AG04450 (cell line): ENCODE measurements around the gene CARD6. TPM values are rescaled to one million over a fixed set of nuclear protein-coding genes. Genes with fewer than 3 reads are reported as not detected.

Experiments
- CTCF ChIA-PET: fragments of 300-600, 350-600 bp; formaldehyde crosslinking; extraction: SDS; loops from one replicate; lab custom pipeline; 2022; ENCODE audit warnings: antibody characterized with exemption, inconsistent platforms; lab: Charles Lee
- POLR2A ChIA-PET: fragments of 350-600 bp; formaldehyde crosslinking; extraction: SDS; loops from one replicate; lab custom pipeline; 2021; ENCODE audit warnings: antibody characterized with exemption, inconsistent platforms; lab: Yijun Ruan, JAX
- DNase-seq: peaks from one replicate; pipeline ENCODE4 v3.0.0-alpha.2; 2011; ENCODE audit warnings: low read depth, low spot score
- H3K27ac ChIP-seq: one replicate; pipeline ENCODE4 v1.5.1; 2012; ENCODE audit warnings: low read depth, low read length, control low read depth
- H3K27me3 ChIP-seq: one replicate; pipeline ENCODE4 v1.6.0; 2012; ENCODE audit warnings: low read length; ENCODE audit not compliant: control insufficient read depth, insufficient read depth
- H3K4me3 ChIP-seq: 2 replicates; pipeline ENCODE4 v1.5.1; 2011; ENCODE audit warnings: mild to moderate bottlenecking, low read depth, low read length, control low read depth
- H3K9me3 ChIP-seq: 2 replicates; pipeline ENCODE4 v1.5.1; 2012; ENCODE audit warnings: low read length; ENCODE audit not compliant: control insufficient read depth, insufficient read depth
- CTCF ChIP-seq: IDR thresholded peaks from 2 replicates; pipeline ENCODE4 v1.5.1; 2011; ENCODE audit warnings: low read depth, low read length, control low read depth, inconsistent platforms
- polyA plus RNA-seq: library from polyadenylated mRNA; depleted of rRNA; stranded (reverse); fragments of >200 nt; gene quantifications from 2 replicates; pipeline ENCODE4 v1.2.3, GENCODE V29; 2011

The CARD6 gene
- polyA plus RNA-seq, 1 experiment, result 4.2 TPM

GRCh38 chr5:40833712-40834229, 7.4 kb upstream of the CARD6 start:
- Histone ChIP-seq H3K9me3 (no peaks in the 10 kb centered on the region; the same call in 1 of the 2 replicates), H3K4me3 (peak overlapping the region; percentile 98), H3K27me3 (no peaks in the 10 kb centered on the region), H3K27ac (no peak overlapping the region)
- ChIA-PET CTCF (interaction anchor here (1.0 to 1.6 kb wide), 2 partner anchors 35 kb away, joined by 5 read pairs; partner anchors contain the start of gene PRKAA1), POLR2A (interaction anchor here (1.5 kb wide), 1 partner anchor 10 kb away, joined by 5 read pairs; no protein-coding TSS in a partner anchor)
- no peak for TF ChIP-seq CTCF
- DNase-seq, result no peak

GRCh38 chr5:40834391-40834848, 6.7 kb upstream of the CARD6 start:
- Histone ChIP-seq H3K27me3 (no peaks in the 10 kb centered on the region), H3K4me3 (peak overlapping the region; percentile 98), H3K9me3 (no peaks in the 10 kb centered on the region; the same call in 1 of the 2 replicates), H3K27ac (peak overlapping the region; percentile 80)
- no peak for TF ChIP-seq CTCF
- ChIA-PET CTCF (interaction anchor here (1.0 kb wide), 1 partner anchor 35 kb away, joined by 5 read pairs; no protein-coding TSS in a partner anchor), POLR2A (interaction anchor here (1.0 to 2.0 kb wide), 2 partner anchors 26 to 65 kb away, joined by 3 to 4 read pairs; no protein-coding TSS in a partner anchor)
- DNase-seq, result no peak

- no peak for TF ChIP-seq CTCF
- Histone ChIP-seq H3K27me3 (no peaks in the 10 kb centered on the region), H3K4me3 (peak within 1 kb of the TSS; percentile 98), H3K9me3 (no peaks in the 10 kb centered on the region; the same call in 1 of the 2 replicates), H3K27ac (peak within 1 kb of the TSS; percentile 97)
- POLR2A ChIA-PET, result interaction anchor here (0.7 to 2.0 kb wide), 7 partner anchors 8 to 80 kb away, joined by 3 to 11 read pairs (median 3); no protein-coding TSS in a partner anchor
- CTCF ChIA-PET, result interaction anchor here (1.0 kb wide), 1 partner anchor 36 kb away, joined by 5 read pairs; no protein-coding TSS in a partner anchor
- DNase-seq, result peak; percentile 93
Observed at GRCh38 chr5:40834849-40835787, 6.0 kb upstream of the CARD6 start, which contains the start of gene RPL37. RPL37 (minus strand) TSS chr5:40835222; CDS start chr5:40835185, 37 bp downstream.

GRCh38 chr5:40838086-40838485, 3.1 kb upstream of the CARD6 start:
- no peak for TF ChIP-seq CTCF
- H3K27me3 ChIP-seq, result no peaks in the 10 kb centered on the region

More at GRCh38 chr5:40838086-40838485, 3.1 kb upstream of the CARD6 start:
- Histone ChIP-seq H3K4me3 (no peak overlapping the region), H3K27ac (no peak overlapping the region), H3K9me3 (no peaks in the 10 kb centered on the region; the same call in 1 of the 2 replicates)
- DNase-seq, result no peak
- CTCF ChIA-PET, result no interaction called here
- POLR2A ChIA-PET, result no interaction called here
